LNCAP (cell line): Measurements from ENCODE around the gene KIF7.

Experiments
- CTCF ChIP-seq: fragments of 450-650 bp; IDR thresholded peaks from 2 replicates; pipeline ENCODE4 v1.5.1; 2017; ENCODE audit warnings: mild to moderate bottlenecking

The KIF7 gene

GRCh38 chr15:89616228-89616627 lies 39.0 kb downstream of the KIF7 start:
- no peak for TF ChIP-seq CTCF

GRCh38 chr15:89615135-89615534 lies 40.1 kb downstream of the KIF7 start:
- TF ChIP-seq CTCF: no peak

GRCh38 chr15:89614164-89614563 lies 41.1 kb downstream of the KIF7 start:
- TF ChIP-seq CTCF: no peak

GRCh38 chr15:89613031-89613430 lies 42.2 kb downstream of the KIF7 start:
- no peak for TF ChIP-seq CTCF

- no peak for TF ChIP-seq CTCF
These were observed 44.0 kb downstream of the KIF7 start for GRCh38 chr15:89611317-89611716.

- no peak for TF ChIP-seq CTCF
These were observed 56.2 kb downstream of the KIF7 start for GRCh38 chr15:89599021-89599420.

- no peak for TF ChIP-seq CTCF
These were observed 62.2 kb downstream of the KIF7 start for GRCh38 chr15:89593018-89593417.

GRCh38 chr15:89591834-89592233 lies 63.4 kb downstream of the KIF7 start:
- TF ChIP-seq CTCF: no peak
